Panc1 (cell line): ENCODE measurements around the gene CCDC38. TPM values are rescaled to one million over a fixed set of nuclear protein-coding genes. Genes with fewer than 3 reads are reported as not detected.

ENCODE experiments used
- ATAC-seq: fragments of 200-7000 bp; cut with Tn5 transposase; 2 replicates; pipeline ENCODE4 v1.9.1; 2020; ENCODE audit warnings: mild to moderate bottlenecking, moderate library complexity
- BruUV-seq: library from RNA; stranded (reverse); fragments of 400-500 nt; replicated peaks from 2 replicates; lab custom pipeline; 2021; lab: Mats Ljungman, UMichigan
- CTCF ChIA-PET: fragments of 300-600 bp; sonication (Branson Sonifier 250); formaldehyde crosslinking; loops from one replicate; lab custom pipeline; 2022; ENCODE audit warnings: antibody characterized with exemption; lab: Charles Lee
- POLR2A ChIA-PET: fragments of 300-600 bp; sonication (Branson Sonifier 250); formaldehyde crosslinking; loops from one replicate; lab custom pipeline; 2022; ENCODE audit warnings: antibody characterized with exemption; lab: Charles Lee
- DNase-seq: peaks from one replicate; pipeline ENCODE4 v3.0.0-alpha.2; 2010; ENCODE audit warnings: low read depth, low spot score
- H3K27ac ChIP-seq: 2 replicates; pipeline ENCODE4 v1.5.1; 2011; ENCODE audit warnings: mild to moderate bottlenecking, low read length, inconsistent platforms
- H3K27me3 ChIP-seq: fragments of 200-500 bp; sonication (Bioruptor generic); 2 replicates; pipeline ENCODE4 v1.6.0; 2014; ENCODE audit warnings: low read length, inconsistent platforms; ENCODE audit not compliant: control insufficient read depth, insufficient read depth
- H3K36me3 ChIP-seq: fragments of 200-500 bp; sonication (Bioruptor generic); 2 replicates; pipeline ENCODE4 v1.5.1; 2014; ENCODE audit warnings: inconsistent platforms, mild to moderate bottlenecking, low read length, moderate library complexity; ENCODE audit not compliant: control insufficient read depth, insufficient read depth
- H3K4me1 ChIP-seq: 2 replicates; pipeline ENCODE4 v1.5.1; 2011; ENCODE audit warnings: inconsistent platforms, mild to moderate bottlenecking, low read length, moderate library complexity; ENCODE audit not compliant: control insufficient read depth, insufficient read depth
- H3K4me3 ChIP-seq, 2 experiments: 2 replicates each; pipeline ENCODE4 v1.5.1; 2011 to 2012; ENCODE audit warnings: low read depth in 2 of 2, low read length in 2 of 2, mild to moderate bottlenecking in 2 of 2, inconsistent platforms in 1 of 2, moderate library complexity in 1 of 2
- H3K9me3 ChIP-seq: fragments of 200-500 bp; sonication (Bioruptor generic); 2 replicates; pipeline ENCODE4 v1.5.1; 2014; ENCODE audit warnings: low read depth, mild to moderate bottlenecking, inconsistent platforms, low read length, moderate library complexity; ENCODE audit not compliant: control insufficient read depth, insufficient read depth
- POLR2AphosphoS5 ChIP-seq: IDR thresholded peaks from 2 replicates; pipeline ENCODE4 v1.6.1; 2012; ENCODE audit warnings: mild to moderate bottlenecking, low read depth, low read length, moderate library complexity
- SIN3A ChIP-seq: IDR thresholded peaks from 2 replicates; pipeline ENCODE4 v1.6.1; 2012; ENCODE audit warnings: low read depth, mild to moderate bottlenecking, low read length, moderate library complexity, borderline replicate concordance; ENCODE audit not compliant: insufficient read depth
- TCF7L2 ChIP-seq: IDR thresholded peaks from 2 replicates; pipeline ENCODE4 v1.6.1; 2011; ENCODE audit warnings: mild to moderate bottlenecking, low read depth, low read length, inconsistent platforms
- in situ Hi-C: cut with HindIII; loops from 2 replicates; pipeline ENCODE4 v1.10.0; 2016; ENCODE audit warnings: low sequenced_read_pairs, low pct_unique_long_range_greater_than_20kb
- intact Hi-C: fragments of 100-400 bp; cut with micrococcal nuclease; formaldehyde crosslinking; loops from one replicate; pipeline ENCODE4 v1.10.0; 2022; ENCODE audit not compliant: unreplicated experiment
- total RNA-seq: library from RNA; stranded (reverse); gene quantifications from one replicate; pipeline ENCODE4 v1.2.1, GENCODE V29; 2021; ENCODE audit not compliant: unreplicated experiment
- TF ChIP-seq, protein P1 (sequence below), 2 experiments: IDR thresholded peaks; 2 replicates each; pipeline ENCODE4 v1.6.1; 2011 to 2012; ENCODE audit warnings: low read depth in 2 of 2, control low read depth in 1 of 2, low read length in 1 of 2, mild to moderate bottlenecking in 1 of 2, moderate library complexity in 1 of 2; ENCODE audit not compliant: insufficient read depth in 1 of 2
- TF ChIP-seq, protein P2 (sequence below): fragments of 450-650 bp; IDR thresholded peaks from 2 replicates; pipeline ENCODE4 v1.5.1; 2017; ENCODE audit warnings: mild to moderate bottlenecking

The CCDC38 gene
- total RNA-seq, 1 experiment from 2014 or later: not detected

DNA sequence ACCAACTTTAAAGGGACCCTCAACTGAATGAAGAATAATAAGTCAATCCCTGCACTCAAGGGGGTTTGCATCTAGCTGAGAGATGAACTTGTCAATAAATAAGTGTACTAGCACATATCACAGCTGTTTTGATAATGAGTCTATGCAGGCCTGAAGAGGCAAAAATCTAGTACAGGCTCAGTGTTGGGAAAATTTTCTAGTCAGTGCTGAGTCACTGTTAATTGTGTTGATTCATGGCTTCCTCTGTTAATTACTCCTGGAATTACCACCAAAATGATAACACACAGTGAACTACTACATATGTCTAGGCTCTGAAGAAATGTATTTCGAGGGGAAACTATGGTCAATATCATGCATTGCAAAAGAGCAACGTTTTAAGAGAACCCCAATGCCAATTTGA is 64.8 kb downstream of the CCDC38 start:
- CTCF ChIA-PET: no interaction called here
- Histone ChIP-seq H3K27me3 (no peaks in the 10 kb centered on the region; the same call in 1 of the 2 replicates), H3K36me3 (no peaks in the 10 kb centered on the region), H3K27ac (no peak overlapping the region), H3K9me3 (no peaks in the 10 kb centered on the region), H3K4me1 (no peaks in the 10 kb centered on the region), H3K4me3 (no peak overlapping the region)
- BruUV-seq: no TSS peak
- in situ Hi-C loops (no loop called here), intact Hi-C loops (no loop called here)
- DNase-seq (no peak), ATAC-seq (no peak)
- TF ChIP-seq, protein P1, sequence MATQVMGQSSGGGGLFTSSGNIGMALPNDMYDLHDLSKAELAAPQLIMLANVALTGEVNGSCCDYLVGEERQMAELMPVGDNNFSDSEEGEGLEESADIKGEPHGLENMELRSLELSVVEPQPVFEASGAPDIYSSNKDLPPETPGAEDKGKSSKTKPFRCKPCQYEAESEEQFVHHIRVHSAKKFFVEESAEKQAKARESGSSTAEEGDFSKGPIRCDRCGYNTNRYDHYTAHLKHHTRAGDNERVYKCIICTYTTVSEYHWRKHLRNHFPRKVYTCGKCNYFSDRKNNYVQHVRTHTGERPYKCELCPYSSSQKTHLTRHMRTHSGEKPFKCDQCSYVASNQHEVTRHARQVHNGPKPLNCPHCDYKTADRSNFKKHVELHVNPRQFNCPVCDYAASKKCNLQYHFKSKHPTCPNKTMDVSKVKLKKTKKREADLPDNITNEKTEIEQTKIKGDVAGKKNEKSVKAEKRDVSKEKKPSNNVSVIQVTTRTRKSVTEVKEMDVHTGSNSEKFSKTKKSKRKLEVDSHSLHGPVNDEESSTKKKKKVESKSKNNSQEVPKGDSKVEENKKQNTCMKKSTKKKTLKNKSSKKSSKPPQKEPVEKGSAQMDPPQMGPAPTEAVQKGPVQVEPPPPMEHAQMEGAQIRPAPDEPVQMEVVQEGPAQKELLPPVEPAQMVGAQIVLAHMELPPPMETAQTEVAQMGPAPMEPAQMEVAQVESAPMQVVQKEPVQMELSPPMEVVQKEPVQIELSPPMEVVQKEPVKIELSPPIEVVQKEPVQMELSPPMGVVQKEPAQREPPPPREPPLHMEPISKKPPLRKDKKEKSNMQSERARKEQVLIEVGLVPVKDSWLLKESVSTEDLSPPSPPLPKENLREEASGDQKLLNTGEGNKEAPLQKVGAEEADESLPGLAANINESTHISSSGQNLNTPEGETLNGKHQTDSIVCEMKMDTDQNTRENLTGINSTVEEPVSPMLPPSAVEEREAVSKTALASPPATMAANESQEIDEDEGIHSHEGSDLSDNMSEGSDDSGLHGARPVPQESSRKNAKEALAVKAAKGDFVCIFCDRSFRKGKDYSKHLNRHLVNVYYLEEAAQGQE (IDR thresholded peaks at IDR 0.05; ENCODE audit: insufficient read depth in 1 of 2, low read depth in 2 of 2, low read length in 1 of 2): no peak
- TF ChIP-seq SIN3A (no peak), TCF7L2 (no peak), POLR2AphosphoS5 (no peak)
- TF ChIP-seq, protein P2, sequence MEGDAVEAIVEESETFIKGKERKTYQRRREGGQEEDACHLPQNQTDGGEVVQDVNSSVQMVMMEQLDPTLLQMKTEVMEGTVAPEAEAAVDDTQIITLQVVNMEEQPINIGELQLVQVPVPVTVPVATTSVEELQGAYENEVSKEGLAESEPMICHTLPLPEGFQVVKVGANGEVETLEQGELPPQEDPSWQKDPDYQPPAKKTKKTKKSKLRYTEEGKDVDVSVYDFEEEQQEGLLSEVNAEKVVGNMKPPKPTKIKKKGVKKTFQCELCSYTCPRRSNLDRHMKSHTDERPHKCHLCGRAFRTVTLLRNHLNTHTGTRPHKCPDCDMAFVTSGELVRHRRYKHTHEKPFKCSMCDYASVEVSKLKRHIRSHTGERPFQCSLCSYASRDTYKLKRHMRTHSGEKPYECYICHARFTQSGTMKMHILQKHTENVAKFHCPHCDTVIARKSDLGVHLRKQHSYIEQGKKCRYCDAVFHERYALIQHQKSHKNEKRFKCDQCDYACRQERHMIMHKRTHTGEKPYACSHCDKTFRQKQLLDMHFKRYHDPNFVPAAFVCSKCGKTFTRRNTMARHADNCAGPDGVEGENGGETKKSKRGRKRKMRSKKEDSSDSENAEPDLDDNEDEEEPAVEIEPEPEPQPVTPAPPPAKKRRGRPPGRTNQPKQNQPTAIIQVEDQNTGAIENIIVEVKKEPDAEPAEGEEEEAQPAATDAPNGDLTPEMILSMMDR: no peak
- POLR2A ChIA-PET: no interaction called here

DNA sequence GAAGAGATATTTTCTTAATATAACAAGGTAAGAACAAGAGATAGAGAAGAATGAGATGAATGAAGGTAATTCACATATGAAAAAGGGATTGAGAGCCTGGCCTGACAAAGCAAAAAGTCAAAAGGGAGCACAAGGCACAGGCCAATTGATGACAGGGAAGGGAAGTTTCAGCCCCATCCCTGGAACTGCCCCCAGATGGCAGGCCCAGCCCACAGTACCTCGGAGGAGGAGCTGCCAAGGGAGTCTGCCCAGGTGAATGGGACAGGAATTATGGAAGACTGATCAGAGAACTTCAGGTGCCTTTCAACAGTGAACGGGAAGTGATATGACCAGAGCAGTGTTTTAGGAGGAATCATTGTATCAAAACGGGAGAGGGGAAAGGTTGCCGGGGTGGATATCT is 68.0 kb downstream of the CCDC38 start:
- intact Hi-C loops (no loop called here), in situ Hi-C loops (no loop called here)
- DNase-seq (no peak), ATAC-seq (no peak)
- ChIA-PET POLR2A (no interaction called here), CTCF (no interaction called here)
- Histone ChIP-seq H3K9me3 (no peaks in the 10 kb centered on the region), H3K27ac (no peak overlapping the region), H3K4me1 (no peaks in the 10 kb centered on the region), H3K4me3 (no peak overlapping the region), H3K36me3 (no peaks in the 10 kb centered on the region), H3K27me3 (no peaks in the 10 kb centered on the region)
- BruUV-seq: no TSS peak
- TF ChIP-seq POLR2AphosphoS5 (no peak), SIN3A (no peak), TCF7L2 (no peak)
- TF ChIP-seq, protein P2: no peak
- TF ChIP-seq, protein P1 (IDR thresholded peaks at IDR 0.05; ENCODE audit: insufficient read depth in 1 of 2, low read depth in 2 of 2, low read length in 1 of 2): no peak
